Right ventricle myocardium inferior (tissue), 1 donor: ENCODE data around the gene IL24. TPM values are rescaled to one million over a fixed set of nuclear protein-coding genes. Genes with fewer than 3 reads are reported as not detected.
"Not testable (repeated sequence)": the region's sequence is repeated elsewhere in the genome, so short reads cannot be mapped to it uniquely, and the experiment has no call there.

Source experiments
- ATAC-seq: fragments of 200-7000 bp; cut with Tn5 transposase; one replicate; pipeline ENCODE4 v1.9.1; 2020; ENCODE audit warnings: mild to moderate bottlenecking, moderate library complexity
- DNase-seq: peaks from one replicate; pipeline ENCODE4 v3.0.0; 2021; ENCODE audit errors: missing footprints
- intact Hi-C: fragments of 100-400 bp; cut with DNase I; formaldehyde crosslinking; loops from one replicate; pipeline ENCODE4 v1.11.0; 2022
- total RNA-seq: library from RNA; stranded (reverse); fragmentation: NEBNext Ultra II Directional; extraction: Animal tissue kit (Norgen Biotek cat#: 25700); gene quantifications from one replicate; pipeline ENCODE4 v1.2.1, GENCODE V29; 2021
- donor health status: DM: no; HTN: yes; CAD: no; lungs with severe emphysema.

The IL24 gene
- total RNA-seq, 1 donor from 2014 or later, result not detected

DNA sequence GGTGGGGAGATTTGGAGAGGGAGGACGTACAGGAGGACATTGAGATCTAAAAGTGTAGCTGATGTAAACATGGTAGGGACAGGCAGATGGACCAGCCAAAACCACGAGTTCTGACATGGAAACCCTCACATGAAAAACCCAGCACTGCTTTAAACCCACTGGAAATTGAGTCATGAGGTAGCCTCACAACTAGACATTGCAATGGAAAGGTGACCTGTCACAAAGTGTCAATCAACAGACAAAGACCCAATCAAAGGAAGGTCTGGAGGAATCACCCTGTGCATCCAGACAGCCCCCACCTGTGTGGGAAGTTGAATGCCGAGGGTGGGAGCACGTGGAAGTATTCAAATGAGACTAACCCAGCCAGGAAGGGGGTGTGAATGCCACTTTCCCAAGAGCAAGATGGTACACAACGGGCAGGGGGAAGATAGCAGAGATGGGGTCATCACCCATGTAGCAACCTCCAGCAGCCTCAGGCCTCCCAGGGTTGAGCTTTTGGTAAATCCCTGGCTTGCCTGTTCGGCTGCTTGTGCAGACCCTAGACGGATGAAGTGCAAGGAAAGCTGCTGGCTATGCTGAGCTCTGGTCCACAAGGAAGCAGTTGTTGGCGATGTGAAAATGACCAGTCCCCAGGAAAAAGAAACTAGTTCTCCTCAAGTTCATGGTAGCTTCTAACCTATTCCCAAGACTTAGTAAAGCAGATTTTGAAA, 18.9 kb downstream of the IL24 start:
- intact Hi-C loops, result no loop called here
- DNase-seq, result no peak
- no peak for ATAC-seq

DNA sequence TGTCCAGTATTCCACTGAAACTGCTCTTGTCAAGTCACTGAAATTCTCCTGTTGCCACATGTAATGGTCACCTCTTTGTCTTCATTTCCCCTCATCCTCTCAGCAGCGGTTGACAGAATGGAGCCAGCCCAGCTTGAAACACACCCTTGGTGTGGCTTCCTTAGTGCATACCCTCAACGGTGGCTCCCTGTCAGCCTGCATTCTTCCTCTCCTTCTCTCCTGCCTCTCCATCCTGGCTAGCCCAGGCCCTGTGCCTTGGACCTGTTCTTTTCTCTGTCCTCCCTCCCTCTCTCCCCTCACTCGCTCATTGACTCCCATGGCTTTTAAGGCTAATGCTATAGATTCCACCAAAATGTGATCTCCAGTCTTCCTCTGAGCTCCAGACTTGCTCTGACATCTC, 20.8 kb downstream of the IL24 start:
- intact Hi-C loops, result no loop called here
- ATAC-seq (no peak), DNase-seq (no peak)

DNA sequence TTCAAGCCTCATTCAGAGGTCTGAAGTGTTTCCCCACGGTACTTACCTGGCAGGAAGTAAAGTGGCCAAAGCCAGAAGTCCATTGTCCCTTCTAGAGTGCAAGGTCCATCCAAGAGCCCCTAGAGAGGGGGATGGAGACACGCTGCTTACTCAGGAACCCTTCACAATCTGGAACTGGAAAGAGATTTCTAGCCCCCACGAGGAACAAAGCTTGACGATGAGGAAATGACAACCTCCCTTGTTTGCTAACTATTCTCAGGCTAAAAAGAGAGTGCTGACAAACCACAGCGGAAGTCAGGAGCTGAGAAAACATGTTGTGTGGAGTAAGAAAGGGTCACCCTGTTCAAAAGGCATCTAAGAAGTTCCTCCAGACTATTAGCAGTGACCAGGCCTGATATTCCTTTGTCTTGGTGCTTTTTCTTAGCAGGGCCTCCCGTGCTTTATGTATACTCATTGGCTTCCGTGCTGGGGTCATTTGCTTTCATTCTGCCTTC, 24.6 kb downstream of the IL24 start, which contains the start of gene FCMR:
TSS of gene FCMR (minus strand) at position 170 of the 494 bp plus-strand sequence. CDS start at position 83, 87 bp downstream.
- no peak for DNase-seq
- ATAC-seq, result no peak

DNA sequence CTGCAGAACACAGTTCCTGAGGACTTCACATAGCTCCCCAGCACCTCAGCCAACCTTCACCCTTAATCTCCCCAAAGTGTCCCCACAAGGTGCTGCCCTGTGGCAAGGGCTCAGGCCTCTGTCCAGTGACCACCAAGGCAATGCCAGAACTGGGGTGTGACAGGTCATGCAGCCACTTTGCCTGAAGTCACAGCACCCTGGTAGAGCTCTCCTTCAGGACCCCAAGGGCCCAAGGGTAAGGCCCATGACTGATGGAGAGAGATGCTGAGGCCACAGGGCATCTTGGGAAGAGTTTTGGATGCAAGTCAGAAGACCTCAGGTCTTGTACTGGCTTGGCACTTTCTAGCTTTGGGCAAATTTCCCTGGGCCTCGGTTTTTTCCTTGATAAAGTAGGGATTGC, 25.3 kb downstream of the IL24 start:
- intact Hi-C loops, result loop anchor here (10.0 kb wide), 1 partner anchor 52 kb away; the partner anchor contains the start of gene FCAMR
- ATAC-seq, result no peak
- DNase-seq, result no peak

More for the DNA sequence above, 24.6 kb downstream of the IL24 start, which contains the start of gene FCMR:
- intact Hi-C loops, result loop anchor here (10.0 kb wide), 1 partner anchor 53 kb away; the partner anchor contains the start of gene FCAMR

DNA sequence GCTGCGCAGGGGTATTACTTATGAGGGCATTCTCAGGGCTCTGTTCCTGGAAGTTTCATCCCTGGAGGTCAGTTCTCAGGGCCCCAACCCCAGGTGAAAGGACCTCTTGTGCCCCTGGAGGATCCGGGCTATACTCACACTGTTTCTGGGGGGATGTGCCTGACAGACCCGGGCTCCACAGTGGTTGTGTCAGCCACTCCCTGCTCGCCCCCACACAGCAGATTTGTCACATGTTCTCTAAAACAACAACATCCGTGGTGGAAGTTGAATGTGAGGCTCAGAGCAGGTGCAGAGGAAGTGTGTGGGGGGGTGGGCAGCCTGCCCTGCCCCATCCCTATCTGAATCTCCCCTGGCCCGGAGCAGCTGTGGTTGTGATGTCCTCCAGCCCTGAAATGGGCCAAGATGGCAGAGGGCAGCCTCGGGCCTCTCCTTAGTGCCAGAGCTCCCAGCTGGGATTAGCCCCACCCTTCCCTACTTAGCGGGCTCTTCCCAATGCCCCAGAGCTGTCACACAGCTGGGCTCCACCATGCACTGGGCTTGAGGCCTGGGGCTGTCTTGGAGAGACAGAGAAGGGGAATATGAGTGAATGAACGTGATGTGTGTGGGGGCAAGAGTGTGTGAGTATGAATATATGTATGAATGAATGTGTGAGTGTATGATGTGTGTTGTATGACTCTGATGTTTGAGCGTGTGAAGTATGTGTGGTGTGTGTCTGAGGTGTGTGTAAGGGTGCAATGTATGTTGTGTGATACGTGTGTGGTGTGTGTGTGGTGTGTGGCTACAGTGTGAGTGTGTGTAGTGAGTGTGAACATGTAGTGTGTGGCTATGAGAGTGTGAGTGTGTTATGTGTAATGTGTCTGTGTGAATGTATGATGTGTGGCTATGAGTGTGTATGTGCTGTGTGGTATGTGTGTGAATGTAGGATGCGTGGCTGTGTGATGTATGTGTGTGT, 26.0 kb downstream of the IL24 start:
- intact Hi-C loops, result loop anchor here (10.0 kb wide), 1 partner anchor 52 kb away; the partner anchor contains the start of gene FCAMR
- ATAC-seq (peak; percentile 22), DNase-seq (no peak)

DNA sequence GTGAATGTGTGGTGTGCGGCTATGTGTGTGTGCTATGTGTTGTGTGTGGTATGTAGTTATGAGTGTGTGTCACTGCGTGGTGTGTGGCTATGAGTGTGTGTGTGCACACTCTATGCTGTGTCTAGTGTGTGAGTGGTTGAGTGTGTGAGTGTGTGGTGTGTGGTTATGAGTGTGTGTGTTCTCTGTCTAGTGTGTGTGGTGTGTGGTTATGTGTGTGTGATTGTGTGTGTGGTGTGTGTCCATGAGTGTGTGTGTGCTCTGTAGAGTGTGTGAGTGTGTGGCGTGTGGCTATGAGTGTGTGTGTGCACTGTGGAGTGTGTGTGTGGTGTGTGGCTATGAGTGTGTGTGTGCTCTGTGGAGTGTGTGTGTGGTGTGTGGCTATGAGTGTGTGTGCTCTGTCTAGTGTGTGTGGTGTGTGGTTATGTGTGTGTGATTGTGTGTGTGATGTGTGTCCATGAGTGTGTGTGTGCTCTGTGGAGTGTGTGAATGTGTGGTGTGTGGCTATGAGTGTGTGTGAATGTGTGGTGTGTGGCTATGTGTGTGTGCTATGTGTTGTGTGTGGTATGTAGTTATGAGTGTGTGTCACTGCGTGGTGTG, 26.8 kb downstream of the IL24 start:
- peak; percentile 40 for ATAC-seq
- not testable (repeated sequence) for DNase-seq
- intact Hi-C loops, result loop anchor here (10.0 kb wide), 1 partner anchor 51 kb away; the partner anchor contains the start of gene FCAMR

DNA sequence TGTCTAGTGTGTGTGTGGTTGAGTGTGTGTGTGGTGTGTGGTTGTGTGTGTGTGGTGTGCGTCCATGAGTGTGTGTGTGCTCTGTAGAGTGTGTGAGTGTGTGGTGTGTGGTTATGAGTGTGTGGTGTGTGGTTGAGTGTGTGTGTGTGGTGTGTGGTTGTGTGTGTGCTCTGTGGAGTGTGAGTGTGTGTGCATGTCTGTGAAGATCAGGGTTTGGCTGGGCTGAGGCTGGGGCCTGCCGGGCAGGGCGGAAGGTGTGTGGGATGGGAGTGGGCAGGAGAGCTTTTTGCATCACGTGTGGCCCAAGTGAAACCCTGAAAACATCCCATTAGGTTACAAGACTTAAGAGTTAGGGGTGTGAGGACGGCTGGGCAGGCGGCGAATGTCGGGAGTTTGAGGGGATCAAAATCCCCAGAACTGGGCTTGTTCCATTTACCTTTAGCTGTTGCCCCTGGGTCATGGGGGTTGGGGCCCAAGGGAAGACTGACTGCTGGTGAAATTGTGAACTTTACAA, 27.4 kb downstream of the IL24 start:
- ATAC-seq (no peak), DNase-seq (no peak)
- intact Hi-C loops, result loop anchor here (10.0 kb wide), 1 partner anchor 50 kb away; the partner anchor contains the start of gene FCAMR

DNA sequence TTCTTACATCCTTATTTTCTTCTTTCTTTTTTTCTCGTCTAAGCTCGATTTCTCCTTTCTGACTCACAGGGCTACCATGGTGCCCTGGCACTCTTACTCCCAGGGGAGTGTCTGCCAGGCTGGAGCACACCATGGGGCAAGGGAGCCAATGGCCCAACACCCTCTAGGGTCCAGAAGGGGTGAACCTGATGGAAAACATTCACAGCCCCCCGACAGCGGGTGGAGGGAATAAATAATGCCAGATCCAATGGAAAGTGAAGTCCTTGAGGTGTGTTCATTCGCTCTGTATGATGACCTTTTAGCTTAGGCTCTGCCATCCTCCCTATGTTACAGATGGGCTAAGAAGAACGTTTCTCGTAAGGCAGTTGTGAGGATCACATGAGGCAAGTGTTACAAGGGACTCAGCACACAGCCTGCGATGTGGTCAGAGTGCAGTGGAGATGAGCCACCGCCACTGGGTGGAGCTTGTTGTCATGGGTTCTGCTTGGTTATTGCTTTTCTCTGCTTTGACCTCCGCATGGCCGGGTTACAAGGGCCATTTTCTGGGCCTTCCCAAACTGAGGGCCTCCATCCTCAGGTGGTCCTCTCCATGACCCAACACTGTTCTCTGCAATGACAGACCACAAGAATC, 28.0 kb downstream of the IL24 start:
- intact Hi-C loops, result loop anchor here (10.0 kb wide), 1 partner anchor 50 kb away; the partner anchor contains the start of gene FCAMR
- ATAC-seq (peak; percentile 30), DNase-seq (peak; percentile 88)

DNA sequence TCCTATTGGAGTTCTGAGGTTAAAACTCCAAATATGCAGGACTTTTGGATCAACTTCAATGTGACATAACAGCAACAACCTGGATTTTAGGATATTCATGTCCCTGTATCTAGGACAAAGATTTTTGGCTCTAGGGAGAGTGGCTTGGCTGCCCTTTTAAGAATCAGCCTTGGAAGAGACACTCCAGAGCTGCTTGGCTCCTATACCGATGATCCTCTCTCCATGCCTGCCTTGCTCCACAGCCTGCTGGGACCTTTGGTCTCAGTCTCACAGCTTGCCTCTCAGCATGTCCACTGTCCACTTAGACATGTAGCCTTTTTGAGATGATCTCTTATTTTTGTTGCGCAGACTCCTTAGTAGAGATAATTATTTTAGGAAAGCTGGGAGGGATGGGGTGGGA, 29.0 kb downstream of the IL24 start:
- DNase-seq, result no peak
- ATAC-seq, result no peak
- intact Hi-C loops, result loop anchor here (10.0 kb wide), 1 partner anchor 49 kb away; the partner anchor contains the start of gene FCAMR

DNA sequence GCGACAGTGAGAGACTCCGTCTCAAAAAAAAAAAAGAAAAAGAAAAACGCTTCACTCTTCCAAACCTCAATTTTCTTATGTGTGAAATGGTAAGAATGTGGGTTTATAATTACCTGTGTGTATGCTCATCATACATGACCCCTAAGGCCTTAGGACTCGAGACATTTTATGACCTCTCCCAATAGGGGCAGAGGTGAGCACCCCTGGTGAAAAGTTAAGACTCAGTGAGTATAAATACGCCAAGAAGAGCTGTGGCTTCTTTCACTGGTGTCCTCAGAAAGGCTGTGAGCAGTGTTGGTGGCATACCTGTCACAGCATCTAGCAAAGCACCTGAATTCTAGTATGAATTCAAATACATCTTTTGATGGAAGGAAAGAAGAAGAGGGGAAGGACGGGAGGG, 32.3 kb downstream of the IL24 start:
- no peak for DNase-seq
- intact Hi-C loops, result loop anchor here (10.0 kb wide), 1 partner anchor 45 kb away; the partner anchor contains the start of gene FCAMR
- ATAC-seq, result no peak

DNA sequence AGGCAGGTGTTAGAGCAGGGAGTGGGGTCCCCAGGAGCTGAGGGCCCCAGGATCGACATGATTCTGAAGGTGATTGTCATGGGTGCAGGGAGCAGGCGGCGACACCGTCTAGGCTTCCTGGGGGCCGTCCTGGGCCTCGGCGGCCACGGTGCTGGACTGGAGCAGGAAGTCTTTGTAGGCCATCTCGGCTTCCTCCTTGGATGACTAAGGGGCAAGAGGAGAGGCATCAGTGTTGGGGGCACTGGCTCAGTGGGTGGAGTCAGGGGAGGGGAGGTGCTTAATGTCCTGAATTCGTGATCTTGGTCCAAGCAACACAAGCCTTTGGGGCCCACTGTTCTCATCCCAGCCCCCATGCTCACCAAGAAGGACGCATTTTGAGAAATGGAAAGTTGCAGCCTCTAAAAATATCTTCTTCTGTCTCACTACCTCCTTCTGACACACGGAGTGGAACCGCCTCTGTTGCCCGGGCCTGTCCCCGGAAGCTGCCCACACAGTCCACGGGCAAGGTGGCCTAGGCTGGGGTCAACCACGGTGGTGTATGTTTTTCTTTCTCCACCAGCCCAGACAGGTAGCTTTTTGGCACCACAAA, 33.1 kb downstream of the IL24 start:
- intact Hi-C loops, result loop anchor here (10.0 kb wide), 1 partner anchor 144 kb away; no protein-coding TSS in a partner anchor
- DNase-seq (no peak), ATAC-seq (no peak)

DNA sequence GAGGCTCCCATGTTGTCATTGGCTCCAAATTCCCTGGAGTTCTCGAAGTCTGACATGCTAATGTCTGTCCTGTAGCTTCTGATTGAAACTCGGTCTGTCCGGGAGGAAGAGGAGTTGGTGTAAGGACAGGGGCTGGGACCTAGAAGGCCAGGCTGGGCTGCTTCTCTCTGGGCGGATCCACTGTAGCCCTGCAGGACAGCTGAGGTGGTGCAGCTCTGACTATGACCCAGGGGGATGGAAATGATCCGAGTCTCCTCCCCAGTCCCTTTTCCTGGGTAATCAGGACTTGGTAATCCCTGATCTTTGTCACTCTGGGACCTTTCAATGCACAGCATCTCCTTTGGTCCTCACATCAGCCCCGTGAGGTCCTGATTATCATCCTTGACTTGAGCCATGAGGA, 34.5 kb downstream of the IL24 start:
- ATAC-seq (no peak), DNase-seq (no peak)
- intact Hi-C loops, result loop anchor here (10.0 kb wide), 1 partner anchor 143 kb away; no protein-coding TSS in a partner anchor

DNA sequence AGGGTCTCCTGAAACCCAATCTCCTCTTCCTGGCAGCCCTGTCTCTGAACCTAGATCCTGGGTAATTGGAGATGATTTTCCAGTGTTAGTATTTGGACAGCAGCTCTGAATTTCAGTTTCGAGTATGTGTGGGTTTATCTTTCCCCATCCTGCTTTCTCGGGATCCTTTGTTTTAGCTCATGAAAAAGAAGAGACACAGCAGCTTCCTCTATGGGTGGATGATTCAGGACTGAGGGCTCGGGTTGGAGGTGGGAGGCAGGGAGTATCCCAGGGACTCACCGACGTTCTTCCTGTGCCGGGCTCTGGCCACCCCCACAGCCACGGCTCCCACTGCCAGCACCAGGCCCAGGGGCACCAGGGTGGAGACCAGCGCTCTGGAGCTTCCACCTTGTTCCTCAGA, 34.9 kb downstream of the IL24 start:
- intact Hi-C loops, result loop anchor here (10.0 kb wide), 1 partner anchor 143 kb away; no protein-coding TSS in a partner anchor
- ATAC-seq (no peak), DNase-seq (no peak)

DNA sequence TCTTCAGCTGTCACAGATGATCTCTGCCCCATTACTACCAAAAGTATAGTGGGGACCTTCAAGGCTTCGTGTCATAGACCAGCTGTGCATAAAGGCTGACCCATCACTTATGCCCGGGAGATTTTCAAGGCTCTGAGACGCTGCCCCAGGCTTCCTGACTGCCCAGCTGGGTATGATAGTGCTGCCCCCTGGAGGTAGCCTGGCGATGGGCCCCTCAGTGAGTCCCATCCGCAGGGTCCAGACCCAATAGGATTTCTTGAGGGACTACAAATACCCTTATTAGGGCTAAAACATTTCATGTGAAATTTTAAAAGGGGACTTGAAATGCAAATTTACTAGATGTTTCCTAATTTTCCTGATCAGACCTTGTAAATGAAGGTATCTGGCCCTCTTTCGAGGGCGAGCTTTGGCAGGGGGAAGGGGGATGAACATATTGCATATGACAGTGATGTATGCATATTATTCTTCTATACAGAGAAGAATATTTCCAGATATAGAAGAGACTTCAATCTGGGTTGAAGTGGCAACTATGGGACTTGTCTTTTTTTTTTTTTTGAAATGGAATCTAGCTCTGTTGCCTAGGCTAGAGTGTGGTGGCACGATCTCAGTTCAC, 36.2 kb downstream of the IL24 start:
- intact Hi-C loops, result loop anchor here (10.0 kb wide), 1 partner anchor 141 kb away; no protein-coding TSS in a partner anchor
- DNase-seq, result no peak
- ATAC-seq, result peak; percentile 38

DNA sequence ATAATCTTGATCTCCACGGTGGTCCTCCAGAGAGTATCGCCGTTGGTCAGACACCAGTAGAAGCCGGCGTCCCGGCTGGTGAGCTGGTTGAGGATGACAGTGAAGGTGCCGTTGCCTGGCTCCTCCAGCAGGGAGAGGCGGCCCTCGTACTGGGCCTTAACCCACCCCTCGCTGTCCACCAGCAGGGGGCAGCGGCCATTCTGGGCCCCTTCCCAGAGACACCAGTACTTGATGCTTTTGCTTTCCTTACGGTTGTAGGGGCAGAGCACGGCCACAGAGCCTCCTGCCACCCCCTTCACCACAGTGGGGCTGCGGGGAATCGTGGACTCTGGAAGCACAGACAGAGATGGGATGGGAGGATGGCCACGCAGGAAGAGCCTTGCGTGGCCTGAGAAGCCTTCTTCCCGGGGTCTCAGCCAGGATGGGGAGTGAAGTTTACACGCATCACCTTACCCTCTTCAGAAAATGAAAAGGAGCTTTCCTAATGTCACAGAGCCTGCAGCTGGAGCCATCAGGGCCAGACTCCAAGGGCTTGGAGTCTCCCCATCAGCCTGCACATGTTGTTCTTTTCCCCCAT, 38.3 kb downstream of the IL24 start:
- DNase-seq, result no peak

DNA sequence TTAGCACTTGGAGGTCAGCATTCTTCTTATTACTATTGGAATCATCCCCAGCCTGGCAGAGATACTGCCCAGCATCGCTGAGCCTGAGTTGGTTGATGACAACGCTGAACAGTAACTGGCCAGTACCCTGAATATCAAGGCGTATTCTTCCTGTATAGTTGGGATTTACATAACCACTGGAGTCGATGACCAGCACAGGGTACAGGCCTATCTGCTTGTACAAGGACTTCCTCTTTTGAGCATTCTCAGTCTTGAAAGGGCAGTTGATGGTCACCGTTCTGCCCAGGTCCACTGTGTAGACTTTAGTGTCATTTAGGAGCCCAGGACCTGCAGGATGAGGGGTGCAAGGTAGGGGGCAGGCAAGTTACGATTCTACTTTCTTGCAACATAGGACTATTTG, 40.2 kb downstream of the IL24 start:
- peak; percentile 38 for ATAC-seq
- DNase-seq, result no peak
- intact Hi-C loops, result loop anchor here (10.0 kb wide), 1 partner anchor 137 kb away; no protein-coding TSS in a partner anchor

More for the DNA sequence above, 38.3 kb downstream of the IL24 start:
- no peak for ATAC-seq
- intact Hi-C loops, result loop anchor here (10.0 kb wide), 1 partner anchor 139 kb away; no protein-coding TSS in a partner anchor
